Measurements from ENCODE around the gene EML4. TPM values are rescaled to one million over a fixed set of nuclear protein-coding genes. Genes with fewer than 3 reads are reported as not detected.

The EML4 gene
- total and polyA plus RNA-seq, 2 of the 13 experiments (the other 11 are each of a cell fraction or from before 2014, with no cell fraction given) = 243 to 476 TPM

DNA sequence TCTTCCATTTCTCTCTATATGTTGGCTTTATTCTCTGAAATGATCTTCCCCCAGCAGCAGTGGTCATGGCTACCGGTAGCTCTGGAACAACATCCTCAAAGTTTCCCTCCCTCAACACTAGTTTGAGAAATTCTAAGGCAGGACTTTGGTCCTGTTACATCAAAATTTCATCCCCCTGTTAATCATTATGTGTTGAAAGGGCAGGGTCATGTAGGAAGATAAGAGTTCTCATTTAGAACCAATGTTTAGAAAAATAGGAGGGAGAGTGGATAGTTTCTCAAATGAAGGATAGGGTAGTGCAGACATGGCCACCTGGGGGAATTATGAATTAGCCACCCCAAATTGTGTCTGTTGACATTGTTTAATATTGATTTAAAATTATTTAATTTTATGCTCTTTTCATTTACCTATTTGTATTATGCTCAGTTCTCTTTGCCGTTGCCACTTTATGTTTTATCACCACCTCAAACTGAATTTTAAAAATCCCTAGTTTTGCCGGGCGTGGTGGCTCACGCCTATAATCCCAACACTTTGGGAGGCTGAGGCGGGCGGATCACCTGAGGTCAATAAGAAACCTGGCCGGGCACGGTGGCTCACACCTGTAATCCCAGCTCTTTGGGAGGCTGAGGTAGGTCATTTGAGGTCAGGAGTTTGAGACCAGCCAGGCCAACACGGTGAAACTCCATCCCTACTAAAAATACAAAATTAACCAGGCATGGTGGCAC, 22.3 kb downstream of the EML4 start (continued):
- TF ChIP-seq, protein P1, sequence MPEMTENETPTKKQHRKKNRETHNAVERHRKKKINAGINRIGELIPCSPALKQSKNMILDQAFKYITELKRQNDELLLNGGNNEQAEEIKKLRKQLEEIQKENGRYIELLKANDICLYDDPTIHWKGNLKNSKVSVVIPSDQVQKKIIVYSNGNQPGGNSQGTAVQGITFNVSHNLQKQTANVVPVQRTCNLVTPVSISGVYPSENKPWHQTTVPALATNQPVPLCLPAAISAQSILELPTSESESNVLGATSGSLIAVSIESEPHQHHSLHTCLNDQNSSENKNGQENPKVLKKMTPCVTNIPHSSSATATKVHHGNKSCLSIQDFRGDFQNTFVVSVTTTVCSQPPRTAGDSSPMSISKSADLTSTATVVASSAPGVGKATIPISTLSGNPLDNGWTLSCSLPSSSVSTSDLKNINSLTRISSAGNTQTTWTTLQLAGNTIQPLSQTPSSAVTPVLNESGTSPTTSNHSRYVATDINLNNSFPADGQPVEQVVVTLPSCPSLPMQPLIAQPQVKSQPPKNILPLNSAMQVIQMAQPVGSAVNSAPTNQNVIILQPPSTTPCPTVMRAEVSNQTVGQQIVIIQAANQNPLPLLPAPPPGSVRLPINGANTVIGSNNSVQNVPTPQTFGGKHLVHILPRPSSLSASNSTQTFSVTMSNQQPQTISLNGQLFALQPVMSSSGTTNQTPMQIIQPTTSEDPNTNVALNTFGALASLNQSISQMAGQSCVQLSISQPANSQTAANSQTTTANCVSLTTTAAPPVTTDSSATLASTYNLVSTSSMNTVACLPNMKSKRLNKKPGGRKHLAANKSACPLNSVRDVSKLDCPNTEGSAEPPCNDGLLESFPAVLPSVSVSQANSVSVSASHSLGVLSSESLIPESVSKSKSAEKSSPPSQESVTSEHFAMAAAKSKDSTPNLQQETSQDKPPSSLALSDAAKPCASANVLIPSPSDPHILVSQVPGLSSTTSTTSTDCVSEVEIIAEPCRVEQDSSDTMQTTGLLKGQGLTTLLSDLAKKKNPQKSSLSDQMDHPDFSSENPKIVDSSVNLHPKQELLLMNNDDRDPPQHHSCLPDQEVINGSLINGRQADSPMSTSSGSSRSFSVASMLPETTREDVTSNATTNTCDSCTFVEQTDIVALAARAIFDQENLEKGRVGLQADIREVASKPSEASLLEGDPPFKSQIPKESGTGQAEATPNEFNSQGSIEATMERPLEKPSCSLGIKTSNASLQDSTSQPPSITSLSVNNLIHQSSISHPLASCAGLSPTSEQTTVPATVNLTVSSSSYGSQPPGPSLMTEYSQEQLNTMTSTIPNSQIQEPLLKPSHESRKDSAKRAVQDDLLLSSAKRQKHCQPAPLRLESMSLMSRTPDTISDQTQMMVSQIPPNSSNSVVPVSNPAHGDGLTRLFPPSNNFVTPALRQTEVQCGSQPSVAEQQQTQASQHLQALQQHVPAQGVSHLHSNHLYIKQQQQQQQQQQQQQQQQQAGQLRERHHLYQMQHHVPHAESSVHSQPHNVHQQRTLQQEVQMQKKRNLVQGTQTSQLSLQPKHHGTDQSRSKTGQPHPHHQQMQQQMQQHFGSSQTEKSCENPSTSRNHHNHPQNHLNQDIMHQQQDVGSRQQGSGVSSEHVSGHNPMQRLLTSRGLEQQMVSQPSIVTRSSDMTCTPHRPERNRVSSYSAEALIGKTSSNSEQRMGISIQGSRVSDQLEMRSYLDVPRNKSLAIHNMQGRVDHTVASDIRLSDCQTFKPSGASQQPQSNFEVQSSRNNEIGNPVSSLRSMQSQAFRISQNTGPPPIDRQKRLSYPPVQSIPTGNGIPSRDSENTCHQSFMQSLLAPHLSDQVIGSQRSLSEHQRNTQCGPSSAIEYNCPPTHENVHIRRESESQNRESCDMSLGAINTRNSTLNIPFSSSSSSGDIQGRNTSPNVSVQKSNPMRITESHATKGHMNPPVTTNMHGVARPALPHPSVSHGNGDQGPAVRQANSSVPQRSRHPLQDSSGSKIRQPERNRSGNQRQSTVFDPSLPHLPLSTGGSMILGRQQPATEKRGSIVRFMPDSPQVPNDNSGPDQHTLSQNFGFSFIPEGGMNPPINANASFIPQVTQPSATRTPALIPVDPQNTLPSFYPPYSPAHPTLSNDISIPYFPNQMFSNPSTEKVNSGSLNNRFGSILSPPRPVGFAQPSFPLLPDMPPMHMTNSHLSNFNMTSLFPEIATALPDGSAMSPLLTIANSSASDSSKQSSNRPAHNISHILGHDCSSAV (CRISPR knock-in tag; IDR thresholded peaks at IDR 0.05; ENCODE audit: borderline replicate concordance) = no peak
- TF ChIP-seq FOXO1 (CRISPR knock-in tag; IDR thresholded peaks at IDR 0.05) (peak; percentile 90), NR2F6 (IDR thresholded peaks at IDR 0.05) (peak; percentile 97), NR2F6 (CRISPR knock-in tag; IDR thresholded peaks at IDR 0.05) (peak; percentile 97), PHF20 (CRISPR knock-in tag; IDR thresholded peaks at IDR 0.05) (no peak), NR1H2 (CRISPR knock-in tag; IDR thresholded peaks at IDR 0.05; ENCODE audit: borderline replicate concordance, low read depth) (no peak), KLF11 (CRISPR knock-in tag; IDR thresholded peaks at IDR 0.05) (no peak), ZUFSP (CRISPR knock-in tag; IDR thresholded peaks at IDR 0.05; ENCODE audit: borderline replicate concordance) (no peak), SATB2 (CRISPR knock-in tag; IDR thresholded peaks at IDR 0.05) (no peak), RORA (CRISPR knock-in tag; IDR thresholded peaks at IDR 0.05) (no peak), GLI4 (CRISPR knock-in tag; IDR thresholded peaks at IDR 0.05; ENCODE audit: borderline replicate concordance) (no peak), IRF2 (CRISPR knock-in tag; IDR thresholded peaks at IDR 0.05) (peak; percentile 83), PAX8 (CRISPR knock-in tag; IDR thresholded peaks at IDR 0.05; ENCODE audit: borderline replicate concordance) (no peak), MTF2 (CRISPR knock-in tag; IDR thresholded peaks at IDR 0.05; ENCODE audit: borderline replicate concordance) (no peak), TFAP4 (IDR thresholded peaks at IDR 0.05; ENCODE audit: borderline replicate concordance, low read depth) (peak; percentile 29; the same call in 1 of the 2 replicates), ZNF790 (CRISPR knock-in tag; IDR thresholded peaks at IDR 0.05; ENCODE audit: borderline replicate concordance) (no peak)
- TF ChIP-seq, protein P2, sequence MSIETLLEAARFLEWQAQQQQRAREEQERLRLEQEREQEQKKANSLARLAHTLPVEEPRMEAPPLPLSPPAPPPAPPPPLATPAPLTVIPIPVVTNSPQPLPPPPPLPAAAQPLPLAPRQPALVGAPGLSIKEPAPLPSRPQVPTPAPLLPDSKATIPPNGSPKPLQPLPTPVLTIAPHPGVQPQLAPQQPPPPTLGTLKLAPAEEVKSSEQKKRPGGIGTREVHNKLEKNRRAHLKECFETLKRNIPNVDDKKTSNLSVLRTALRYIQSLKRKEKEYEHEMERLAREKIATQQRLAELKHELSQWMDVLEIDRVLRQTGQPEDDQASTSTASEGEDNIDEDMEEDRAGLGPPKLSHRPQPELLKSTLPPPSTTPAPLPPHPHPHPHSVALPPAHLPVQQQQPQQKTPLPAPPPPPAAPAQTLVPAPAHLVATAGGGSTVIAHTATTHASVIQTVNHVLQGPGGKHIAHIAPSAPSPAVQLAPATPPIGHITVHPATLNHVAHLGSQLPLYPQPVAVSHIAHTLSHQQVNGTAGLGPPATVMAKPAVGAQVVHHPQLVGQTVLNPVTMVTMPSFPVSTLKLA (IDR thresholded peaks at IDR 0.05) = no peak

All from HepG2 (cell line).